ENCODE data around the gene DNHD1. TPM values are rescaled to one million over a fixed set of nuclear protein-coding genes. Genes with fewer than 3 reads are reported as not detected.

DNHD1 gene
- total and polyA plus RNA-seq, 2 experiments from 2014 or later: 7.3 to 7.9 TPM

GRCh38 chr11:6498544-6498943 lies 1.5 kb downstream of the DNHD1 start:
- Histone ChIP-seq H3K27ac (no peak overlapping the region), H3K9me3 (ENCODE audit: low read depth) (no peaks in the 10 kb centered on the region), H4K20me1 (ENCODE audit: insufficient read depth, poor library complexity, severe bottlenecking) (no peaks in the 10 kb centered on the region), H3K4me3 (no peak overlapping the region), H3K79me2 (no peaks in the 10 kb centered on the region), H2AFZ (no peak overlapping the region), H3K36me3 (replicated peaks; ENCODE audit: insufficient read depth, low read depth) (no peaks in the 10 kb centered on the region), H3K4me1 (ENCODE audit: insufficient read depth) (no peaks in the 10 kb centered on the region), H3K4me2 (no peak overlapping the region), H3K27me3 (no peaks in the 10 kb centered on the region), H3K9me2 (replicated peaks; ENCODE audit: insufficient read depth) (no peaks in the 10 kb centered on the region)
- TF ChIP-seq CTCF (IDR thresholded peaks at IDR 0.05; ENCODE audit: poor library complexity): no peak
- TF ChIP-seq EZH2phosphoT487 (IDR thresholded peaks at IDR 0.05; ENCODE audit: low read depth, severe bottlenecking, unreplicated experiment): no peak
- TF ChIP-seq EZH2 (IDR thresholded peaks at IDR 0.05; ENCODE audit: borderline replicate concordance): no peak
- DNase-seq (ENCODE audit: low spot score): no peak
- 93% methylated on average over 5 of the region's 5 CpGs for WGBS (ENCODE audit: low lambda C conversion rate, missing lambda C conversion rate)

GRCh38 chr11:6502382-6502781 lies 5.3 kb downstream of the DNHD1 start:
- Histone ChIP-seq H3K4me2 (no peak overlapping the region), H3K9me3 (ENCODE audit: low read depth) (no peaks in the 10 kb centered on the region), H2AFZ (no peak overlapping the region), H3K4me1 (ENCODE audit: insufficient read depth) (no peaks in the 10 kb centered on the region), H4K20me1 (ENCODE audit: insufficient read depth, poor library complexity, severe bottlenecking) (no peaks in the 10 kb centered on the region), H3K4me3 (no peak overlapping the region), H3K27ac (no peak overlapping the region), H3K9me2 (replicated peaks; ENCODE audit: insufficient read depth) (no peaks in the 10 kb centered on the region), H3K27me3 (no peaks in the 10 kb centered on the region), H3K79me2 (no peaks in the 10 kb centered on the region), H3K36me3 (replicated peaks; ENCODE audit: insufficient read depth, low read depth) (no peaks in the 10 kb centered on the region)
- TF ChIP-seq EZH2 (IDR thresholded peaks at IDR 0.05; ENCODE audit: borderline replicate concordance): no peak
- TF ChIP-seq EZH2phosphoT487 (IDR thresholded peaks at IDR 0.05; ENCODE audit: low read depth, severe bottlenecking, unreplicated experiment): no peak
- TF ChIP-seq CTCF (IDR thresholded peaks at IDR 0.05; ENCODE audit: poor library complexity): no peak
- WGBS (ENCODE audit: low lambda C conversion rate, missing lambda C conversion rate): 94% methylated on average over 3 of the region's 3 CpGs
- DNase-seq (ENCODE audit: low spot score): no peak

GRCh38 chr11:6504166-6504565 lies 7.1 kb downstream of the DNHD1 start:
- no peak for TF ChIP-seq EZH2phosphoT487 (IDR thresholded peaks at IDR 0.05; ENCODE audit: low read depth, severe bottlenecking, unreplicated experiment)
- no peak for TF ChIP-seq EZH2 (IDR thresholded peaks at IDR 0.05; ENCODE audit: borderline replicate concordance)
- TF ChIP-seq CTCF (IDR thresholded peaks at IDR 0.05; ENCODE audit: poor library complexity): no peak
- Histone ChIP-seq H3K27ac (no peak overlapping the region), H3K4me3 (no peak overlapping the region), H3K9me3 (ENCODE audit: low read depth) (no peaks in the 10 kb centered on the region), H3K36me3 (replicated peaks; ENCODE audit: insufficient read depth, low read depth) (no peaks in the 10 kb centered on the region), H4K20me1 (ENCODE audit: insufficient read depth, poor library complexity, severe bottlenecking) (no peaks in the 10 kb centered on the region), H2AFZ (no peak overlapping the region), H3K79me2 (no peaks in the 10 kb centered on the region), H3K27me3 (no peaks in the 10 kb centered on the region), H3K4me1 (ENCODE audit: insufficient read depth) (no peaks in the 10 kb centered on the region), H3K9me2 (replicated peaks; ENCODE audit: insufficient read depth) (no peaks in the 10 kb centered on the region), H3K4me2 (no peak overlapping the region)
- WGBS (ENCODE audit: low lambda C conversion rate, missing lambda C conversion rate): 75% methylated on average over 3 of the region's 3 CpGs
- no peak for DNase-seq (ENCODE audit: low spot score)

Measured in hepatocyte (in vitro differentiated cells).